GM19463 (cell line): ENCODE measurements around the gene PRUNE2.
"Not testable (repeated sequence)": the region's sequence is repeated elsewhere in the genome, so short reads cannot be mapped to it uniquely, and the experiment has no call there.

Experiments
- ATAC-seq: cut with Tn5 transposase; IDR thresholded peaks from one replicate; pipeline ENCODE4 v1.9.1; 2021; ENCODE audit warnings: mild to moderate bottlenecking, moderate library complexity; ENCODE audit not compliant: unreplicated experiment

Gene PRUNE2

GRCh38 chr9:76605321-76605900 lies 300.5 kb downstream of the PRUNE2 start:
- ATAC-seq = peak; percentile 77

GRCh38 chr9:76603931-76604570 lies 301.9 kb downstream of the PRUNE2 start:
- no peak for ATAC-seq

GRCh38 chr9:76603448-76603895 lies 302.4 kb downstream of the PRUNE2 start:
- no peak for ATAC-seq

- no peak for ATAC-seq
These were observed 303.7 kb downstream of the PRUNE2 start for GRCh38 chr9:76602199-76602598.

- ATAC-seq = no peak
These were observed 305.8 kb downstream of the PRUNE2 start for GRCh38 chr9:76600007-76600615.

- no peak for ATAC-seq
These were observed 306.9 kb downstream of the PRUNE2 start for GRCh38 chr9:76598981-76599380.

- ATAC-seq = no peak
These were observed 310.3 kb downstream of the PRUNE2 start for GRCh38 chr9:76595645-76596044.

GRCh38 chr9:76594764-76595424 lies 311.0 kb downstream of the PRUNE2 start:
- no peak for ATAC-seq

- not testable (repeated sequence) for ATAC-seq
These were observed 311.8 kb downstream of the PRUNE2 start for GRCh38 chr9:76593961-76594735.

GRCh38 chr9:76592974-76593347 lies 313.0 kb downstream of the PRUNE2 start:
- ATAC-seq = no peak

- no peak for ATAC-seq
These were observed 313.6 kb downstream of the PRUNE2 start for GRCh38 chr9:76592091-76592973.

GRCh38 chr9:76591256-76591950 lies 314.5 kb downstream of the PRUNE2 start:
- no peak for ATAC-seq

GRCh38 chr9:76588316-76588715 lies 317.6 kb downstream of the PRUNE2 start:
- no peak for ATAC-seq

GRCh38 chr9:76586390-76587314 lies 319.3 kb downstream of the PRUNE2 start:
- ATAC-seq = no peak

- ATAC-seq = no peak
These were observed 320.2 kb downstream of the PRUNE2 start for GRCh38 chr9:76585487-76586389.

GRCh38 chr9:76583256-76583655 lies 322.7 kb downstream of the PRUNE2 start:
- no peak for ATAC-seq

- ATAC-seq = no peak
These were observed 324.2 kb downstream of the PRUNE2 start for GRCh38 chr9:76581731-76582130.
